Prostate gland (tissue), 2 donors: Measurements from ENCODE around the gene MARCHF5.

Experiments used
- CTCF ChIP-seq, 4 experiments: fragments of 200-600 bp in 2 of 4; fragments of 450-650 bp in 2 of 4; sonication (generic) in 2 of 4; IDR thresholded peaks; 1 replicate in 3 of 4; 2 replicates in 1 of 4; pipeline ENCODE4 v1.5.1; 2016 to 2019; ENCODE audit warnings: antibody characterized with exemption in 4 of 4, mild to moderate bottlenecking in 2 of 4, moderate library complexity in 2 of 4
- POLR2A ChIP-seq: fragments of 450-650 bp; IDR thresholded peaks from one replicate; pipeline ENCODE4 v1.6.1; 2016; ENCODE audit warnings: antibody characterized with exemption, mild to moderate bottlenecking

GRCh38 chr10:92263396-92263795 lies 27.6 kb upstream of the MARCHF5 start:
- TF ChIP-seq CTCF (IDR thresholded peaks at IDR 0.05) (no peak), POLR2A (no peak)
